GM20431 (cell line): Measurements from ENCODE around the gene SHANK1.

Source experiments
- in situ Hi-C: fragments of 300-500 bp; cut with MseI, MboI; formaldehyde crosslinking; loops from one replicate; pipeline ENCODE4 v1.15.0; 2020; ENCODE audit warnings: low sequenced_read_pairs; ENCODE audit not compliant: unreplicated experiment

The SHANK1 gene

GRCh38 chr19:50735869-50736268 lies 16.3 kb upstream of the SHANK1 start:
- in situ Hi-C loops, result no loop called here

- in situ Hi-C loops, result no loop called here
These were observed 10.3 kb upstream of the SHANK1 start for GRCh38 chr19:50729894-50730293.

- in situ Hi-C loops, result no loop called here
These were observed 8.6 kb upstream of the SHANK1 start for GRCh38 chr19:50728084-50728737.

- in situ Hi-C loops, result no loop called here
These were observed 6.3 kb upstream of the SHANK1 start for GRCh38 chr19:50725911-50726230.

GRCh38 chr19:50725218-50725910 lies 5.8 kb upstream of the SHANK1 start:
- in situ Hi-C loops, result no loop called here

GRCh38 chr19:50724522-50725217 lies 5.1 kb upstream of the SHANK1 start:
- in situ Hi-C loops, result no loop called here

GRCh38 chr19:50723735-50724521 lies 4.3 kb upstream of the SHANK1 start:
- in situ Hi-C loops, result no loop called here

GRCh38 chr19:50723069-50723468 lies 3.5 kb upstream of the SHANK1 start, which contains the start of gene CLEC11A:
Gene CLEC11A, plus strand, starts transcription at chr19:50723364. Its CDS starts 162 bp downstream, at chr19:50723526.
- in situ Hi-C loops, result no loop called here

GRCh38 chr19:50722201-50723013 lies 2.8 kb upstream of the SHANK1 start:
- in situ Hi-C loops, result no loop called here

- in situ Hi-C loops, result no loop called here
These were observed 2.0 kb upstream of the SHANK1 start for GRCh38 chr19:50721441-50722137.

- in situ Hi-C loops, result no loop called here
These were observed 1.3 kb upstream of the SHANK1 start for GRCh38 chr19:50720921-50721381.

GRCh38 chr19:50720181-50720920 lies 749 bp upstream of the SHANK1 start:
- in situ Hi-C loops, result no loop called here

- in situ Hi-C loops, result no loop called here
These were observed 525 bp downstream of the SHANK1 start for GRCh38 chr19:50719119-50719435.

- in situ Hi-C loops, result no loop called here
These were observed 1.1 kb downstream of the SHANK1 start for GRCh38 chr19:50718255-50719118.

- in situ Hi-C loops, result no loop called here
These were observed 1.7 kb downstream of the SHANK1 start for GRCh38 chr19:50717891-50718254.

GRCh38 chr19:50717026-50717723 lies 2.4 kb downstream of the SHANK1 start:
- in situ Hi-C loops, result no loop called here
